Frontal cortex (tissue), 4 donors: ENCODE results near the gene HACD4. TPM values are rescaled to one million over a fixed set of nuclear protein-coding genes. Genes with fewer than 3 reads are reported as not detected.

Experiments
- DNase-seq, 2 donors: peaks; one replicate each; pipeline ENCODE4 v3.0.0; 2012; ENCODE audit warnings: low spot score in 2 of 2
- FAIRE-seq: peaks from 2 replicates; lab custom pipeline; 2012; peaks lifted over from hg19 to GRCh38; lab: Jason Lieb, UNC
- total RNA-seq: library from RNA; depleted of rRNA; stranded (reverse); fragments of >200 nt; gene quantifications from one replicate; pipeline ENCODE4 v1.2.3, GENCODE V29; 2014
- donor health status: control.
- donor health status: control.
- donor health status: control.

Gene HACD4, protein sequence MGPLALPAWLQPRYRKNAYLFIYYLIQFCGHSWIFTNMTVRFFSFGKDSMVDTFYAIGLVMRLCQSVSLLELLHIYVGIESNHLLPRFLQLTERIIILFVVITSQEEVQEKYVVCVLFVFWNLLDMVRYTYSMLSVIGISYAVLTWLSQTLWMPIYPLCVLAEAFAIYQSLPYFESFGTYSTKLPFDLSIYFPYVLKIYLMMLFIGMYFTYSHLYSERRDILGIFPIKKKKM
- 0.41 TPM for total RNA-seq

DNA sequence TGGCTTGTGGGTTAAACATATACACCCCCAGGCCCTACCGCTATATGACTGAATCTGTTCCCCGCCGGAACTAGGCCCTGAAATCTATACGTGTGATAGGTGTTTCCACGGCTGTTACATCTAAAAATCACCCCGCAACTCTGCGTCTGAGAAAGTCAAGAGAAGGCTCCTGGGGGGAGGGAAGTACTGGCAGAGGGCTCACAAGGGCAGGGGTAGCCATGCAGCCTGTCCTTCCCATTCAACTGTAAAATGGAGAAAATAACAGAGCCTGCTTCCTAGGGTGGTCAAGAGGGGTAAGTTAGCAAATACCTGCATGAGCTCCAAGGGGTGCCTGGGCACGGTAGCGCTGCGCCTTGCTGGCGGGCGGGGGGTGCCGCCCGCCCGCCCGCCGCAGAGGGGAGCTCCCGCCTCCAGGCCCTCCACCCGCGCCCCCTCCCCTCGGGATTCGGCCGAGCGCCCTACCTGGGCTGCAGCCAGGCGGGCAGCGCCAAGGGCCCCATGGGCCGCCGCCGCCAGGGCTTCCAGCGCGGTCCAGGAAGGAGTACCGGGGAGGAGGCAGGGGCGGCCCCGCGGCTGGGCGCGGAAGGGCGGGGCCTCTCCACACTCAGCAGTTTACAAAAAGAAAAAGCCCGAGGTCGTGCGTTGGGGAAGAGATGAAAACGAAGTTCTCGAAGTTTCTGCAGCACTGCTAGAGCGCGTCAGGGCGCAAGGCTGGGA, at the start of gene HACD4:
HACD4 (minus strand) TSS at position 550 of the 717 bp plus-strand sequence; CDS start at position 500, 50 bp downstream.
- FAIRE-seq (no peak), DNase-seq (peak; percentile 54 to 63)

DNA sequence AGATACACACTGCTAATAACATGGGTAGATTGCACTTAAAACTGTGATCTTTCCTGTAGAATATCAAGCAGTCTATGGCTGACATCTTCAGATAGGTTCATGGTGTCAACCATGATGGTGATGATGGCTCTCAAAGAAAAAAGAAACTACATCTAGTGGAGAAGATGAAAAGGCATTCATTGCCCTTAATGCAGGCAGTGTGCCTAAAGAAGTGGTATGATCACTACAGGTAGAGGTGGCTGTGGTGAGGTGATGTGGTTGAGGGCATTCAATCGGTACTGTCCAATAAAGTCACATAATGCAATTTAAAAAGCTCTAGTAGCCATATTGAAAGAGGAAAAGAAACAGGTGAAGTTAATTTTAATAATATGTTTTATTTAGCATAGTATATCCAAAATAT, 49.4 kb upstream of the HACD4 start:
- FAIRE-seq (no peak), DNase-seq (no peak)

- no peak for DNase-seq
- FAIRE-seq = no peak
These were observed 47.3 kb upstream of the HACD4 start for GRCh38 chr9:21078702-21079101.

DNA sequence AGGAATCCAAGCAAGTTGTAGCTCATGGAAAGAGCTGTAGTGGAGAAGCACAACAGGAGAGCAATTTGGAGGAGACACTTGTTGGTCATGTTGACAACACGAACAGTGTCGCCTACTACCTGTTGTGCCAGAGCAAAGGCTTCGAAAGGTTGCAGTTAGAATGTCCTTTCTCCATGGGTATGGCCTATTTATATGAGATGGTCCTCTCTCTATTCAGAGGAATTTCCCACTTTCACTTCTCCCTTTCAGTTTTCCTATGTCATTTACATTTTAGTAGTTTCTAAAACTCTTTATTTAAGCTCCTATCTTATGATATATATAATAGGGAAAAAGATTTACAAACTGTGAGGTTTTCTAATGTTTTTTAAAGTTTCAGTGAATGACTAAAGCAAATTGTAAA, 46.3 kb upstream of the HACD4 start, which contains the start of gene IFNB1:
IFNB1 (minus strand) TSS at position 162 of the 400 bp plus-strand sequence; CDS start at position 89, 73 bp downstream.
- DNase-seq (no peak), FAIRE-seq (no peak)

DNA sequence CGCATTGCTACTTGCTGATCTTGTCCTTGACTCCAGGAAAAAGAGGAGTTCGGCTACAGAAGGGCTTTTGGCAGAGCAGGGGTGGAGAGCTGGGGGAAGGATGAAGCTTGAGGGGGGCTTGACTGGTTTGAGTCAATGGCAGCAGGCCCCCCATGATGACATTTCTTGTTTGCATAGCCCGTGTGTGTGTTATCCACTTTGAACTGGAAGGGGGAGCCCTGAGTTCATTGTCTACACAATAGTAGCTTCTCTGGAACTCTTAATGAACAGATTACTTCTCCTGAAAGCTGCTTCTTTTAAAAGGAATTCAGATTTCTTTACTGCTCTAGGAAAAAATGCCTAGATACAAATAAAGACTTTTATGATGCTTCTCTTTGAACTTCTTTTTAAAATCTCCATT, 44.0 kb upstream of the HACD4 start:
- FAIRE-seq = no peak
- DNase-seq = no peak

- DNase-seq (no peak), FAIRE-seq (no peak)
These were observed 39.5 kb upstream of the HACD4 start for GRCh38 chr9:21070906-21071305.

- DNase-seq (peak in 1 of 2 donors; percentile 12), FAIRE-seq (no peak)
These were observed 38.7 kb upstream of the HACD4 start for GRCh38 chr9:21070171-21070571.

GRCh38 chr9:21060919-21061561, 29.6 kb upstream of the HACD4 start:
- no peak for DNase-seq
- no peak for FAIRE-seq

GRCh38 chr9:21056931-21057330, 25.5 kb upstream of the HACD4 start:
- no peak for FAIRE-seq
- no peak for DNase-seq

- FAIRE-seq = no peak
- DNase-seq = no peak
These were observed 22.4 kb upstream of the HACD4 start for GRCh38 chr9:21053851-21054250.

GRCh38 chr9:21047281-21047691, 15.8 kb upstream of the HACD4 start:
- DNase-seq (no peak), FAIRE-seq (no peak)

- DNase-seq = no peak
- no peak for FAIRE-seq
These were observed 12.4 kb upstream of the HACD4 start for GRCh38 chr9:21043841-21044240.

- no peak for DNase-seq
- FAIRE-seq = no peak
These were observed 11.0 kb upstream of the HACD4 start for GRCh38 chr9:21042466-21042865.

DNA sequence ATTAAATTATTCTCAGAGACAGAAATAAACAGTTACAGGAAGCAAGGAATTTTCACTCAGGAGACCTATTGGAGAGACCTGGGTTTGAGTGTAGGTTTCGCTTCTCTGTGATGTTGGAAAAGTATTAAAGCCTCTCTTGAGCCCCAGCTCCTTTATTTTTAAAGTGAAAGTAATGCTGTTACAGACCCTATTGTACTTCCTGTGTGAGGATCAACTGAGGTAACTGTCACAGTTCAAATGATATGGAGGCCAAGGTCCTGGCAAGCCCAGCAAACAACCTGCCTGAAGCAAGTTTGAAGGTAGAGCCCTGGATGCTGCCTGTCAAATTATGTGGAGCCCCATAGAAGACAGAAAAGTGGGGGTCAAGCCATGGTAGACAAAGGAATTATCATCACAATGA, 7.9 kb upstream of the HACD4 start:
- FAIRE-seq = no peak
- no peak for DNase-seq

DNA sequence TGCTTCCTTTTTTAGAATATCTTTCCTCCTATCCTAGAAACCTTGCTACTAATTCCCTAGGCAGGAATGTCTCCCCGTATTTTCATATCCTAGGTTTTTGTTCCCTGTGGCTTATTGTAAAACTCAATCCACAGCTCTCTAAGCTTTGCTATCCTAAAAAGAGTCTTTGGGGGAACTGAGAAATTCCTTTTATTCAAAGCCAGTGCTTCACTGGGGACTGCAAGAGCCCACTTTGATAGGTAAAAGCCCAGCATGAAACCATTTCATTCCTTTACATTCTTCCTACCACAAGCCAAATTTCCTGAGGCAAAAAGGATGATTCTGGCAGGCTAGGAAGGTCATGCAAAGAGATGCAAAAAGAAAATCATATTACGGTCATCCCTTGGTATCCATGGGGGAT, 5.8 kb upstream of the HACD4 start:
- FAIRE-seq (no peak), DNase-seq (no peak)

DNA sequence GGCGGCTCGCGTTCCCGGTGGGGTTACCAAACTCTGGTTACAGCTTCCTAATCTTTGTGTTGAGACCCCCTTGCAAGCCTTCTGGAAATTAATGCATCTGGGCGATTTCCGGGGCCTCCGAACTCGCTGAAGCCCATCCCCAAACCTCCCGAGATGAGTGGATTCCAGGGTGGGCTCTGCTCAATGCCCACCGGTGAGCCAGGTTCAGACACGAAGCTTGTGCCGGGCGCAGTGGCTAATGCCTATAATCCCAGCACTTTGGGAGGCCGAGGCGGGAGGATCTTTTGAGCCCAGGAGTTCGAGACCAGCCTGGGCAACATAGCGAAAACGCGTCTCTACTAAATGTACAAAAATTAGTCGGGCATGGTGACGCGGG, 356 bp upstream of the HACD4 start:
- no peak for FAIRE-seq
- DNase-seq = no peak

DNA sequence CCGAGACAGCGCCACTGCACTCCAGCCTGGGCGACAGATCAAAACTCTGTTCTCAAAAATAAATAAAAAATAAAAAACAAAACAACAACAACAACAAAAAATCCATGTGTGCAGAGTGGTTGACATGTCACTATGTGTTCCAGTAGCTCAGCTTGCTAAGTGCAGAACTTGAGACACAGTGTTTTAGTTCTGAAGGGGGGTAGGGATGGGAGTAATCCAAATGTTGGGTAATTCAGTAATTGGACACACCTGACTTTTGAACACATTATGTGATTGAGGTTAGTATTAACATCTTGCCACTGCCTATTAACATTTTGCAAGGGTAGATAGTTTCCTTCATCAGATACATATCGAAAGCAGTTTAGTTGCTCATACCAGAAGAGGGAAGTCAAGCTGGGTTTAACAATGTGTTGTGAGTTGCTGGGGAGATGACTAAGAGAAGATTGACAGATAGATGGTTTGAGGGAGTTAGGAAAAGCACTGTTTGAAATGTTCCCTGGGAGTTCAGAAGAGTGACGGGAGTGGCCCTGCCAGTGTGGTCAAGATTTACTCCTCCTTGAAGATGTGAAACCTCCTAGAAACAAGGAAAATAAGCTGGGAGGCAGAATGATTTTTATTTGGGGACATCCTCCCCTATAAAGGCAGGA, 928 bp downstream of the HACD4 start:
- no peak for FAIRE-seq
- peak in 1 of 2 donors; percentile 23 for DNase-seq

GRCh38 chr9:21029661-21030060, 1.8 kb downstream of the HACD4 start:
- no peak for DNase-seq
- FAIRE-seq = no peak

DNA sequence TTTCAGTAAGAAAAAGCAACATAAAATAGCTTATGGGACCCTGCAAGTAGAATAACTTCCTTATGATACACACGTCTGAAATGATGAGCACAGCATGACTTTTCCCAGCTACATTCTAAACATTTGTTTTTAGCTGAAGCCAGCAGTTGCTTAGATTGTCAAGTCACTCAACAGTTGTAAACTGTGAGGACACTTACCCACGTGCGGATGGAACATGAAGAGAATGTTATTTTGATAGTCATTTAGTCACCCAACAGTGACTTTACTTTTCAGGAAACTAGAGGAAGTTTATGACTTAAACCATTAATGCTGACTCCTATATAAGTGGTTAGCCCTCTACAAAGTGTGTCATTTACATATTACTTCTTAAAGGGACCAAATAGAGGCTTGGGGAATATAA, 3.0 kb downstream of the HACD4 start:
- FAIRE-seq = no peak
- no peak for DNase-seq

- FAIRE-seq = no peak
These were observed 4.1 kb downstream of the HACD4 start for GRCh38 chr9:21027295-21027694.

GRCh38 chr9:21023861-21024260, 7.6 kb downstream of the HACD4 start:
- FAIRE-seq = no peak

More at GRCh38 chr9:21027295-21027694, 4.1 kb downstream of the HACD4 start:
- no peak for DNase-seq

More at GRCh38 chr9:21023861-21024260, 7.6 kb downstream of the HACD4 start:
- DNase-seq = no peak
